ENCODE measurements around the gene COL21A1. TPM values are rescaled to one million over a fixed set of nuclear protein-coding genes. Genes with fewer than 3 reads are reported as not detected.

Gene COL21A1
- total and polyA plus RNA-seq, 5 experiments from 2014 or later, result not detected

GRCh38 chr6:56043076-56043475, 204.3 kb downstream of the COL21A1 start:
- DNase-seq, result no peak
- Mint-ChIP-seq H3K9me3 (peaks cover 0 to 24% (median 2%) of the 10 kb centered on the region in 9 donors), H3K4me3 (no peak overlapping the region), H3K27ac (no peak overlapping the region), H3K27me3 (no peaks in the 10 kb centered on the region), H3K4me1 (no peaks in the 10 kb centered on the region), H3K36me3 (no peaks in the 10 kb centered on the region)
- POLR2A ChIA-PET, result no interaction called here
- no peak for ATAC-seq

- Mint-ChIP-seq H3K4me3 (no peak overlapping the region), H3K27me3 (no peaks in the 10 kb centered on the region), H3K27ac (no peak overlapping the region), H3K9me3 (peaks cover 0 to 24% (median 3%) of the 10 kb centered on the region in 9 donors), H3K36me3 (no peaks in the 10 kb centered on the region), H3K4me1 (no peaks in the 10 kb centered on the region)
- no peak for DNase-seq
- ATAC-seq, result no peak
- POLR2A ChIA-PET, result no interaction called here
Observed at GRCh38 chr6:56041591-56041990, 205.8 kb downstream of the COL21A1 start.

GRCh38 chr6:56040889-56041301, 206.5 kb downstream of the COL21A1 start:
- Mint-ChIP-seq H3K9me3 (peaks cover 0 to 24% (median 5%) of the 10 kb centered on the region in 9 donors), H3K36me3 (no peaks in the 10 kb centered on the region), H3K27ac (no peak overlapping the region), H3K4me1 (no peaks in the 10 kb centered on the region), H3K4me3 (no peak overlapping the region), H3K27me3 (no peaks in the 10 kb centered on the region)
- no peak for ATAC-seq
- POLR2A ChIA-PET, result no interaction called here
- DNase-seq, result no peak

GRCh38 chr6:56040223-56040622, 207.2 kb downstream of the COL21A1 start:
- Mint-ChIP-seq H3K9me3 (peaks cover 0 to 24% (median 5%) of the 10 kb centered on the region in 9 donors), H3K4me3 (no peak overlapping the region), H3K4me1 (no peaks in the 10 kb centered on the region), H3K27me3 (no peaks in the 10 kb centered on the region), H3K36me3 (no peaks in the 10 kb centered on the region), H3K27ac (no peak overlapping the region)
- no peak for ATAC-seq
- POLR2A ChIA-PET, result no interaction called here
- no peak for DNase-seq

GRCh38 chr6:56038764-56039163, 208.6 kb downstream of the COL21A1 start:
- POLR2A ChIA-PET, result no interaction called here
- Mint-ChIP-seq H3K36me3 (no peaks in the 10 kb centered on the region), H3K27me3 (no peaks in the 10 kb centered on the region), H3K4me3 (no peak overlapping the region), H3K4me1 (no peaks in the 10 kb centered on the region), H3K9me3 (peaks cover 0 to 24% (median 1%) of the 10 kb centered on the region in 9 donors), H3K27ac (no peak overlapping the region)
- DNase-seq (no peak), ATAC-seq (no peak)

GRCh38 chr6:56037601-56038000, 209.8 kb downstream of the COL21A1 start:
- no peak for ATAC-seq
- POLR2A ChIA-PET, result no interaction called here
- H3K9me3 Mint-ChIP-seq, result peaks cover 0 to 19% (median 4%) of the 10 kb centered on the region in 9 donors
- no peaks in the 10 kb centered on the region for H3K27me3 Mint-ChIP-seq
- no peak for DNase-seq
- H3K27ac Mint-ChIP-seq, result no peak overlapping the region
- H3K36me3 Mint-ChIP-seq, result no peaks in the 10 kb centered on the region
- no peaks in the 10 kb centered on the region for H3K4me1 Mint-ChIP-seq
- no peak overlapping the region for H3K4me3 Mint-ChIP-seq

GRCh38 chr6:56036916-56037600, 210.3 kb downstream of the COL21A1 start:
- DNase-seq (no peak), ATAC-seq (no peak)
- Mint-ChIP-seq H3K4me3 (no peak overlapping the region), H3K27ac (no peak overlapping the region), H3K4me1 (no peaks in the 10 kb centered on the region), H3K27me3 (no peaks in the 10 kb centered on the region), H3K36me3 (no peaks in the 10 kb centered on the region), H3K9me3 (peaks cover 0 to 19% (median 4%) of the 10 kb centered on the region in 9 donors)
- POLR2A ChIA-PET, result no interaction called here

GRCh38 chr6:56033401-56033800, 214.0 kb downstream of the COL21A1 start:
- H3K4me3 Mint-ChIP-seq, result no peak overlapping the region
- no peaks in the 10 kb centered on the region for H3K4me1 Mint-ChIP-seq
- no peak overlapping the region for H3K27ac Mint-ChIP-seq
- ATAC-seq (no peak), DNase-seq (no peak)
- H3K9me3 Mint-ChIP-seq, result peaks cover 0 to 18% (median 1%) of the 10 kb centered on the region in 9 donors
- no peaks in the 10 kb centered on the region for H3K36me3 Mint-ChIP-seq
- POLR2A ChIA-PET, result no interaction called here
- H3K27me3 Mint-ChIP-seq, result no peaks in the 10 kb centered on the region

- POLR2A ChIA-PET, result no interaction called here
- ATAC-seq (no peak), DNase-seq (no peak)
- Mint-ChIP-seq H3K4me3 (no peak overlapping the region), H3K27ac (no peak overlapping the region), H3K4me1 (no peaks in the 10 kb centered on the region), H3K27me3 (no peaks in the 10 kb centered on the region), H3K36me3 (no peaks in the 10 kb centered on the region), H3K9me3 (peaks cover 0 to 18% (median 1%) of the 10 kb centered on the region in 9 donors)
Observed at GRCh38 chr6:56032715-56033260, 214.6 kb downstream of the COL21A1 start.

GRCh38 chr6:56027865-56028264, 219.5 kb downstream of the COL21A1 start:
- H3K9me3 Mint-ChIP-seq, result peaks cover 0 to 10% (median 0%) of the 10 kb centered on the region in 9 donors
- DNase-seq, result no peak
- no peak for ATAC-seq
- H3K27ac Mint-ChIP-seq, result no peak overlapping the region
- H3K27me3 Mint-ChIP-seq, result no peaks in the 10 kb centered on the region
- no peaks in the 10 kb centered on the region for H3K4me1 Mint-ChIP-seq
- no peaks in the 10 kb centered on the region for H3K36me3 Mint-ChIP-seq
- no peak overlapping the region for H3K4me3 Mint-ChIP-seq
- POLR2A ChIA-PET, result no interaction called here

GRCh38 chr6:56026455-56027180, 220.8 kb downstream of the COL21A1 start:
- no peak for DNase-seq
- ATAC-seq, result no peak
- peaks cover 0 to 8% (median 2%) of the 10 kb centered on the region in 9 donors for H3K9me3 Mint-ChIP-seq
- POLR2A ChIA-PET, result no interaction called here
- H3K27me3 Mint-ChIP-seq, result no peaks in the 10 kb centered on the region
- H3K27ac Mint-ChIP-seq, result no peak overlapping the region
- H3K36me3 Mint-ChIP-seq, result no peaks in the 10 kb centered on the region
- no peak overlapping the region for H3K4me3 Mint-ChIP-seq
- no peaks in the 10 kb centered on the region for H3K4me1 Mint-ChIP-seq

GRCh38 chr6:56025795-56026194, 221.6 kb downstream of the COL21A1 start:
- peaks cover 0 to 8% (median 1%) of the 10 kb centered on the region in 9 donors for H3K9me3 Mint-ChIP-seq
- H3K27me3 Mint-ChIP-seq, result no peaks in the 10 kb centered on the region
- no peaks in the 10 kb centered on the region for H3K4me1 Mint-ChIP-seq
- POLR2A ChIA-PET, result no interaction called here
- no peak for ATAC-seq
- no peak overlapping the region for H3K27ac Mint-ChIP-seq
- H3K36me3 Mint-ChIP-seq, result no peaks in the 10 kb centered on the region
- no peak for DNase-seq
- no peak overlapping the region for H3K4me3 Mint-ChIP-seq

GRCh38 chr6:56024931-56025330, 222.4 kb downstream of the COL21A1 start:
- no peak for ATAC-seq
- H3K4me3 Mint-ChIP-seq, result no peak overlapping the region
- peaks cover 0 to 8% (median 2%) of the 10 kb centered on the region in 9 donors for H3K9me3 Mint-ChIP-seq
- H3K27me3 Mint-ChIP-seq, result no peaks in the 10 kb centered on the region
- DNase-seq, result no peak
- no peaks in the 10 kb centered on the region for H3K4me1 Mint-ChIP-seq
- POLR2A ChIA-PET, result no interaction called here
- no peaks in the 10 kb centered on the region for H3K36me3 Mint-ChIP-seq
- H3K27ac Mint-ChIP-seq, result no peak overlapping the region
